Measurements from ENCODE around the gene WDR27.
A peak's percentile ranks its signal among the peaks of the same experiment; 100 is the strongest.
"Not testable (repeated sequence)": the region's sequence is repeated elsewhere in the genome, so short reads cannot be mapped to it uniquely, and the experiment has no call there.

Gene WDR27

DNA sequence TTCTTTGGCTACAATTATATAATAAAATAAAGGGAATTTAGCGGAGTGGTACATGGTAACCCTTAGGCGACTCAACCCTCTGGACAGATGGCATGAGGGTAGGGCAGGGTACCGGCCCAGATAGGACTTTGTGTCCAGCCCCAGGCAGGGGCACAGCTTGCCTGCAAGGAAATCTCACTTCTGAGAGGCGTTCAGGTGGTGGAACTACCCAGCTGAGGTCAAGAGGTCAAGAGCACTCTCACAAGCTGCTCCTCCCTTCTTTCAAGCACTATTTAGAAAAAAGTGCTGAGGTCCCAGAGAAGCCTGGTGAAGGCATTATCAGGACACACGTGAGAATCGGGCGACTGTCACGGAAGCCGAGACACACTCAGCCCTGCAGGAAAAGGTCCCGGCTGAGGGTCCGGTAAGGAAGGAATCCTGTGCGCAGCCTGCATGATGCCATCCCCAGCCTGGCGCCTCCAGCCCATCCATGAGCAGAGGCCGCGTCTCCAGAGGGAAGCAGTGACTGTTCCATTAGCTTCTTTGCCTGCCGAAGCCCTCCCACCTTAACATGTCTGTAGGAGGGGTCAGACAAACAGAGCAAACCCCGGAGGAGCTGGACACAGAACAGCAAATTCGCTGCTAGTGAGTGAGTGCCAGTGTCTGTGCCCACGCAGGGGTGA is 54.8 kb downstream of the WDR27 start:
- no peak overlapping the region for H3K4me3 ChIP-seq (replicated peaks in 1 of 2; ENCODE audit: low read depth in 2 of 2, low read length in 2 of 2)
- TF ChIP-seq, protein P1, sequence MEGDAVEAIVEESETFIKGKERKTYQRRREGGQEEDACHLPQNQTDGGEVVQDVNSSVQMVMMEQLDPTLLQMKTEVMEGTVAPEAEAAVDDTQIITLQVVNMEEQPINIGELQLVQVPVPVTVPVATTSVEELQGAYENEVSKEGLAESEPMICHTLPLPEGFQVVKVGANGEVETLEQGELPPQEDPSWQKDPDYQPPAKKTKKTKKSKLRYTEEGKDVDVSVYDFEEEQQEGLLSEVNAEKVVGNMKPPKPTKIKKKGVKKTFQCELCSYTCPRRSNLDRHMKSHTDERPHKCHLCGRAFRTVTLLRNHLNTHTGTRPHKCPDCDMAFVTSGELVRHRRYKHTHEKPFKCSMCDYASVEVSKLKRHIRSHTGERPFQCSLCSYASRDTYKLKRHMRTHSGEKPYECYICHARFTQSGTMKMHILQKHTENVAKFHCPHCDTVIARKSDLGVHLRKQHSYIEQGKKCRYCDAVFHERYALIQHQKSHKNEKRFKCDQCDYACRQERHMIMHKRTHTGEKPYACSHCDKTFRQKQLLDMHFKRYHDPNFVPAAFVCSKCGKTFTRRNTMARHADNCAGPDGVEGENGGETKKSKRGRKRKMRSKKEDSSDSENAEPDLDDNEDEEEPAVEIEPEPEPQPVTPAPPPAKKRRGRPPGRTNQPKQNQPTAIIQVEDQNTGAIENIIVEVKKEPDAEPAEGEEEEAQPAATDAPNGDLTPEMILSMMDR (IDR thresholded peaks at IDR 0.05; ENCODE audit: low read depth, low read length): no peak
- DNase-seq (ENCODE audit: low read depth in 2 of 2): no peak

DNA sequence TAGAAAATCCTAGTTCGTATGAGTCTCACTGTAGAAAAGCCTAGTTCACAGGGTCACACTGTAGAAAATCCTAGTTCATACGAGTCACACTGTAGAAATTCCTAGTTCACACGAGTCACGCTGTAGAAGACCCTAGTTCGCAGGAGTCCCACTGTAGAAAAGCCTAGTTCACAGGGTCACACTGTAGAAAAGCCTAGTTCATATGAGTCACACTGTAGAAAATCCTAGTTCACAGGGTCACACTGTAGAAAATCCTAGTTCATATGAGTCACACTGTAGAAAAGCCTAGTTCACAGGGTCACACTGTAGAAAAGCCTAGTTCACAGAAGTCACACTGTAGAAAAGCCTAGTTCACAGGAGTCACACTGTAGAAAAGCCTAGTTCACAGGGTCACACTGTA is 56.4 kb downstream of the WDR27 start:
- DNase-seq (ENCODE audit: low read depth in 2 of 2); H3K4me3 ChIP-seq (replicated peaks in 1 of 2; ENCODE audit: low read depth in 2 of 2, low read length in 2 of 2): not testable (repeated sequence)

DNA sequence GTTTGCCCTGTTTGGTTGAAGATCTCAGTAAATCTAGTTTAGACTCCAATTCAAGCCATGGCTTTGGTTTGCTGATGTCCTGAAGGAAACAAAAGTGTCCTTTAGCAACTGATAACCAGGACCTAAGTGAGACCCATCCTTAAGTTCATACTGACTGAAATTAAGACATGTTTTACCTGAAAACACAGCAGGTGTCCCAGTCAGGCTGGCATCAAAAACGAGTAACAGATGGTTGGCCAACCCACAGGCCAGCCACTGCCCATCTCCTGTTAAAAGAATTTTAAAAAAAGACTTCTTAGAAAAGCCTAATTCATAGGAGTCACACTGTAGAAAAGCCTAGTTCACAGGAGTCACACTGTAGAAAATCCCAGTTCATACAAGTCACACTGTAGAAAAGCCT is 58.3 kb downstream of the WDR27 start:
- no peak overlapping the region for H3K4me3 ChIP-seq (replicated peaks in 1 of 2; ENCODE audit: low read depth in 2 of 2, low read length in 2 of 2)
- no peak for DNase-seq (ENCODE audit: low read depth in 2 of 2)
- TF ChIP-seq, protein P1 (IDR thresholded peaks at IDR 0.05; ENCODE audit: low read depth, low read length): no peak

DNA sequence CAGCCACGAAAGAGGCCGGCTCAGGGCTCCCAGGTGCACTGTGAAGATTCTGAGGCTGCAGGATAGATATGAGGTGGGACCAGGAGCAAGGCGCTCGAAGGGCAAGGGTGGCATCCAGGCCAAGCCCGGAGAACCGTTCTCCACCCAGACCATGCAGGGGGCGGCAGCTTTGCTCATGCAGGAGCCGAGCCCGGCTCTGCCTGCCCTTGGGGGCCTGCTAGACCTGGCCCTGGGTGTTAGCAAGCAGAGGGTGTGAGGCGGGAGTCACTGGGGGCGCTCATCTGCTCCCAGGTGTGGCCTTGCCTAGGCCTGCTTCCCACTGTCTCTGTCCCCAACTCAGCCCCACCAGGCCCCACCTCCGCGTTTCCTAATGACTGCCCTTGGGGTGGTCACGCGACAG is 59.4 kb downstream of the WDR27 start:
- no peak overlapping the region for H3K4me3 ChIP-seq (replicated peaks in 1 of 2; ENCODE audit: low read depth in 2 of 2, low read length in 2 of 2)
- no peak for DNase-seq (ENCODE audit: low read depth in 2 of 2)
- TF ChIP-seq, protein P1 (IDR thresholded peaks at IDR 0.05; ENCODE audit: low read depth, low read length): no peak

DNA sequence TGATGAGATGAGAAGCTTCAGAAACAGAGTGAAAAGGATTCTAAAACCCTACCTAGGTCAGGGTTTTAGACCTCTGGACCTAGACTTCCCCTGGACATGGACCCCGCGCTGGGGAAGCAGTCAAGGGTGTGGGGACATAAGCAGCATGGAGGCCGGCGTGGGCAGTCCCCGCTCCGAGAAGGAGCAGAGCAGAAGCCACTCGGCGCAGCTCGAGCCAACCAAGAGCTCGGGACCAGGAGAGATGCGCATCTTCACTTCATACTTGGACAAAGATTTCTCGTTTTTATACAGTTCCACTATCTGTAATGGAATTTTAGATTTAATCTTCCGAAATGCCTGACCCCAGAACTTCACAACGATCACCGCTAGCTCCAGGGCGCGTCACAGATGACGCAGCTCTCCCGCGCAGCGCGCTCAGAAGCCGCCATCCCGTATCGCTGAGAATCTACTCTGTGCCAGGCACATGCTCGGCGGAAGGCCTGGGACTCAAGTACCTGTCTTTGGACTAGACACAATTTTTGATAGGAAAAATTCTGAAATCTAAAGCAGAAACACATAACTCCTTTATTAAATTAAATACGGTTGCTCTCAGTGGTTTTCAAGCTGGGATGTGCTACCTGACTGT is 60.3 kb downstream of the WDR27 start:
- H3K4me3 ChIP-seq (replicated peaks in 1 of 2; ENCODE audit: low read depth in 2 of 2, low read length in 2 of 2): no peak overlapping the region
- no peak for DNase-seq (ENCODE audit: low read depth in 2 of 2)
- TF ChIP-seq, protein P1 (IDR thresholded peaks at IDR 0.05; ENCODE audit: low read depth, low read length): no peak

DNA sequence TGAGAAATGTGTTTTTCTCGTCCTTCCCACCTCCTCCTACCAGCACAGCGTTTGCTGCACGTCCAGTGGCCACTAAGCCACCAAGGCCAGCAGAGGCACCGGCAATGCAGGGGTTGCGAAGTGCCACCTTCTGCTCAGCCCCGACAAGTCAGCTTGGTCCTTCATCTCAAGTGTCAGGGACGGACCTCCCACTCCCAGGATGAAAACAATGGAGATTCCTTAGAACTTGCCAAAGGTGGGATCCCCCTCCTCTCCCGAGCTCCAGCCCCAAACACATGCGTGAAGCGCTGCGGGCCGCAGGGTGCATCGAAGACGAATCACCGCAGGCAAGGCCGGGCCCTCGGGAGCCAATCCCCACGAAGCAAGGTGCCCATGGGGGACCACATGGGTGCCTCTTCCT is 60.8 kb downstream of the WDR27 start:
- TF ChIP-seq, protein P1 (IDR thresholded peaks at IDR 0.05; ENCODE audit: low read depth, low read length): no peak
- DNase-seq (ENCODE audit: low read depth in 2 of 2): no peak
- no peak overlapping the region for H3K4me3 ChIP-seq (replicated peaks in 1 of 2; ENCODE audit: low read depth in 2 of 2, low read length in 2 of 2)

DNA sequence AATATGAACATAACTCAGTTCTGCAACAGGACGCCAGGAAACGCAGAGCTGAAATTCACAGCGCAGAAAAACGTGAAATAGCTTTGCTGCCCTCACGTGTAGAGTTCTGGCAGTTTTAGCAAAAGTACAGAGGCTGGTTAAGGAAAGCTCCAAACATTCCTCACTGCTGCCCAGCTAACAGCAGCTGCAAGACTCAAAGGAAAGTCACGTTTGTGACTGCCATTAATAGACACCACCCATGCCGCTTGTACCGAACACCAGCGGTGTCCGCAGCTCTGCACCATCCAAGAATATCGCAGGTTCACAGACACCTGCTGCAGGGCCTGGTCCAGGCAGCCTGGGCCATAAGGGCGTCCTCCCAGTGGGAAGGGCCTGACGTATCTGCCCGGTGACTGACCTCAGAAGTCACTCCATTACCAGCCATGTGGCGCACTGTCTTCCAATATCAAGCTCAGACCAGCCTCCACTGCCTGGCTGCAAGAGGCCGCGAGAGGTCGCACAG is 61.4 kb downstream of the WDR27 start:
- peak in 1 of 2 donors; percentile 13 for DNase-seq (ENCODE audit: low read depth in 2 of 2)
- TF ChIP-seq, protein P1 (IDR thresholded peaks at IDR 0.05; ENCODE audit: low read depth, low read length): no peak
- no peak overlapping the region for H3K4me3 ChIP-seq (replicated peaks in 1 of 2; ENCODE audit: low read depth in 2 of 2, low read length in 2 of 2)

Measured in cardiac fibroblast (primary cell).